Fibroblast of skin of abdomen (primary cell): ENCODE results near the gene RASGRP3.

Source experiments
- DNase-seq: peaks from one replicate; pipeline ENCODE4 v3.0.0-alpha.2; 2013

Gene RASGRP3

GRCh38 chr2:33492399-33493134 is 16.1 kb downstream of the RASGRP3 start:
- DNase-seq = no peak

- peak; percentile 62 for DNase-seq
These were observed 17.8 kb downstream of the RASGRP3 start for GRCh38 chr2:33494155-33494779.

GRCh38 chr2:33494877-33495641 is 18.6 kb downstream of the RASGRP3 start:
- no peak for DNase-seq

GRCh38 chr2:33495683-33496082 is 19.2 kb downstream of the RASGRP3 start:
- no peak for DNase-seq

- peak; percentile 94 for DNase-seq
These were observed 19.7 kb downstream of the RASGRP3 start for GRCh38 chr2:33496150-33496549.

- no peak for DNase-seq
These were observed 20.3 kb downstream of the RASGRP3 start for GRCh38 chr2:33496726-33497125.

GRCh38 chr2:33497221-33497650 is 20.8 kb downstream of the RASGRP3 start:
- DNase-seq = peak; percentile 58

- no peak for DNase-seq
These were observed 22.0 kb downstream of the RASGRP3 start for GRCh38 chr2:33498291-33498956.

GRCh38 chr2:33500177-33500576 is 23.7 kb downstream of the RASGRP3 start:
- no peak for DNase-seq

GRCh38 chr2:33502025-33502424 is 25.6 kb downstream of the RASGRP3 start:
- no peak for DNase-seq

- DNase-seq = no peak
These were observed 26.6 kb downstream of the RASGRP3 start for GRCh38 chr2:33503002-33503401.

GRCh38 chr2:33505966-33506365 is 29.5 kb downstream of the RASGRP3 start:
- no peak for DNase-seq

- peak; percentile 78 for DNase-seq
These were observed 33.6 kb downstream of the RASGRP3 start for GRCh38 chr2:33509908-33510585.

- peak; percentile 46 for DNase-seq
These were observed 34.1 kb downstream of the RASGRP3 start for GRCh38 chr2:33510586-33510968.

- DNase-seq = peak; percentile 53
These were observed 34.7 kb downstream of the RASGRP3 start for GRCh38 chr2:33511141-33511540.

- DNase-seq = no peak
These were observed 35.7 kb downstream of the RASGRP3 start for GRCh38 chr2:33512112-33512511.

GRCh38 chr2:33513480-33513879 is 37.0 kb downstream of the RASGRP3 start:
- DNase-seq = no peak

- DNase-seq = peak; percentile 34
These were observed 40.1 kb downstream of the RASGRP3 start for GRCh38 chr2:33516456-33516995.

- no peak for DNase-seq
These were observed 41.8 kb downstream of the RASGRP3 start for GRCh38 chr2:33518200-33518599.

GRCh38 chr2:33518929-33519328 is 42.5 kb downstream of the RASGRP3 start:
- DNase-seq = no peak

- DNase-seq = peak; percentile 90
These were observed 45.4 kb downstream of the RASGRP3 start for GRCh38 chr2:33521791-33522281.

GRCh38 chr2:33522576-33522975 is 46.1 kb downstream of the RASGRP3 start:
- DNase-seq = peak; percentile 67
